Sigmoid colon (tissue), 4 donors: ENCODE measurements around the gene S1PR3.
A peak's percentile ranks its signal among the peaks of the same experiment; 100 is the strongest.

Experiments
- CTCF ChIP-seq, 4 experiments: fragments of 450-650 bp in 3 of 4; fragments of 200-600 bp in 1 of 4; IDR thresholded peaks; one replicate each; pipeline ENCODE4 v1.5.1; 2016 to 2019; ENCODE audit warnings: antibody characterized with exemption in 4 of 4, mild to moderate bottlenecking in 3 of 4, moderate library complexity in 2 of 4
- POLR2A ChIP-seq, 2 donors: fragments of 450-650 bp; IDR thresholded peaks; one replicate each; pipeline ENCODE4 v1.6.1; 2016; ENCODE audit warnings: antibody characterized with exemption in 2 of 2, mild to moderate bottlenecking in 2 of 2, moderate library complexity in 2 of 2
- POLR2AphosphoS5 ChIP-seq, 4 donors: sonication (generic); formaldehyde crosslinking; IDR thresholded peaks; one replicate each; pipeline ENCODE4 v1.6.1; 2017; ENCODE audit warnings: antibody characterized with exemption in 4 of 4

GRCh38 chr9:88998911-88999310 lies 7.6 kb downstream of the S1PR3 start:
- TF ChIP-seq CTCF (IDR thresholded peaks at IDR 0.05): no peak
- no peak for TF ChIP-seq POLR2A (IDR thresholded peaks at IDR 0.05)
- TF ChIP-seq POLR2AphosphoS5 (IDR thresholded peaks at IDR 0.05): peak in 3 of 4 donors; percentile 45 to 52 (median 48)
